WTC11 (cell line): Measurements from ENCODE around the gene PRPF40A.

ENCODE experiments used
- CBFB ChIP-seq: sonication (generic); formaldehyde crosslinking; IDR thresholded peaks from 2 replicates; pipeline ENCODE4 v1.8.1; 2022; ENCODE audit warnings: mild to moderate bottlenecking, low read depth, missing genetic modification reagents
- CREM ChIP-seq: sonication (generic); formaldehyde crosslinking; IDR thresholded peaks from 2 replicates; pipeline ENCODE4 v1.8.1; 2022; ENCODE audit warnings: mild to moderate bottlenecking, missing genetic modification reagents, moderate library complexity
- CTCF ChIP-seq: fragments of 200-600 bp; IDR thresholded peaks from 2 replicates; pipeline ENCODE4 v1.8.0; 2022; ENCODE audit warnings: antibody characterized with exemption
- FOXJ3 ChIP-seq: sonication (generic); formaldehyde crosslinking; IDR thresholded peaks from 2 replicates; pipeline ENCODE4 v1.9.0; 2021; ENCODE audit warnings: missing genetic modification reagents, mild to moderate bottlenecking, borderline replicate concordance
- GABPB1 ChIP-seq: sonication (generic); formaldehyde crosslinking; IDR thresholded peaks from 2 replicates; pipeline ENCODE4 v1.8.1; 2023; ENCODE audit warnings: mild to moderate bottlenecking, missing genetic modification reagents
- IRF2 ChIP-seq: sonication (generic); formaldehyde crosslinking; IDR thresholded peaks from 2 replicates; pipeline ENCODE4 v1.8.0; 2022; ENCODE audit warnings: low read depth, missing genetic modification reagents, borderline replicate concordance
- MLX ChIP-seq: sonication (generic); formaldehyde crosslinking; IDR thresholded peaks from 2 replicates; pipeline ENCODE4 v1.8.1; 2023; ENCODE audit warnings: mild to moderate bottlenecking, missing genetic modification reagents, moderate library complexity
- MYBL2 ChIP-seq: sonication (generic); formaldehyde crosslinking; IDR thresholded peaks from 2 replicates; pipeline ENCODE4 v1.8.1; 2023; ENCODE audit warnings: mild to moderate bottlenecking, moderate library complexity, missing genetic modification reagents
- NR3C1 ChIP-seq: sonication (generic); formaldehyde crosslinking; conservative IDR thresholded peaks from 2 replicates; pipeline ENCODE4 v1.8.1; 2023; ENCODE audit warnings: low read depth, mild to moderate bottlenecking, missing genetic modification reagents
- OVOL2 ChIP-seq: fragments of 250-450 bp; sonication (Bioruptor Pico); IDR thresholded peaks from 2 replicates; pipeline ENCODE4 v1.9.0; 2021; ENCODE audit warnings: mild to moderate bottlenecking, borderline replicate concordance
- TEAD4 ChIP-seq: sonication (generic); formaldehyde crosslinking; IDR thresholded peaks from 2 replicates; pipeline ENCODE4 v1.8.0; 2022; ENCODE audit warnings: mild to moderate bottlenecking, missing genetic modification reagents
- TP53 ChIP-seq: sonication (generic); formaldehyde crosslinking; IDR thresholded peaks from 2 replicates; pipeline ENCODE4 v1.8.1; 2023; ENCODE audit warnings: mild to moderate bottlenecking, missing genetic modification reagents
- ZBTB43 ChIP-seq: sonication (generic); formaldehyde crosslinking; IDR thresholded peaks from 2 replicates; pipeline ENCODE4 v1.8.1; 2023; ENCODE audit warnings: mild to moderate bottlenecking, missing genetic modification reagents

GRCh38 chr2:152615177-152615576 is 102.1 kb downstream of the PRPF40A start:
- TF ChIP-seq CTCF = no peak
- TF ChIP-seq MLX (CRISPR knock-in tag) = no peak
- no peak for TF ChIP-seq MYBL2
- TF ChIP-seq NR3C1 (CRISPR knock-in tag) = no peak
- TF ChIP-seq TP53 = no peak
- TF ChIP-seq CREM (CRISPR knock-in tag) = no peak
- TF ChIP-seq FOXJ3 = no peak
- no peak for TF ChIP-seq GABPB1
- TF ChIP-seq OVOL2 (CRISPR knock-in tag) = no peak
- TF ChIP-seq CBFB (CRISPR knock-in tag) = no peak
- TF ChIP-seq ZBTB43 (CRISPR knock-in tag) = no peak
- TF ChIP-seq TEAD4 (CRISPR knock-in tag) = no peak
- no peak for TF ChIP-seq IRF2 (CRISPR knock-in tag)
